ENCODE results near the gene SLC4A7.
"Not testable (repeated sequence)": the region's sequence is repeated elsewhere in the genome, so short reads cannot be mapped to it uniquely, and the experiment has no call there.

Gene SLC4A7

DNA sequence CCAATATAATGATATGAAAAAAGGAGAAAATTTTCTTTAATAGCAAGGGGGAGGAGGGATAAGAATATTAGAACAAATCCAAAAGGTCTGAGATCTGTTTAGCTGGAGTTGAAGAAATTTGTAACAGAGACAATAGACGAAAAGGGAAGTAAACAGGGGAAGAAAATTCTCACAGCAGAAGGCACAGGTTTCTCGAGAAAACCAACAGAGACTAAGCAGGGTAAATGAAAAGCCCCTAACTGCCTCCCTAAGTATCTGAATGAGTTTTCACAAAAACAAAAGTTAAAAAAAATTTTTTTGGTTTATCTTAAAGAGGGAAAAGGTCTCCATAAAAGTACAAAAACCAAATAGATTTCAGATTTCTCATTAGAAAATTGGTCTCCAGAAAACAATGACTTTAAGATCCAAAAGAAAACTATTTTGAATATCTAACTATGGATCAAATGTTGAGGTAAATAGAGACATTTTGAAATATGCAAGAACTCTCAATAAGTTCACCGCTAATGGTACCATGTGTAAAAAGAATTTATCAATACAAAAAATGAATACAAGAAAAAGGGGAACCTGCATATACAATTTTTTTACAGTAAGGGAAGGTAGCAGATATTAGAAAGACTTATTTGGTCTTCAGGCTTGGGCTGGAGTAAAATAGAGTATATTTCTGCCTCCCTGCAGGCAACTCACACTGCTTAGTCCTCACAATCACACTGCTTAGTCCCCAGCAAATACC is 91.1 kb downstream of the SLC4A7 start:
- no peak for TF ChIP-seq Cebpa-rat (IDR thresholded peaks at IDR 0.05)
- Histone ChIP-seq H3K4me3 (no peak overlapping the region), H3K9me3 (replicated peaks in 1 of 11) (no peaks in the 10 kb centered on the region), H3K4me2 (no peak overlapping the region), H3K4me1 (peaks cover 0 to 19% (median 0%) of the 10 kb centered on the region in 10 experiments; a peak in 2 of 20 replicates), H3K27ac (no peak overlapping the region), H3K27me3 (no peaks in the 10 kb centered on the region), H4K20me1 (peaks cover 0 to 55% (median 0%) of the 10 kb centered on the region in 11 experiments; a peak in 7 of 22 replicates), H3K9ac (no peak overlapping the region; a peak in 1 of 22 replicates), H3K36me3 (peaks cover 77 to 100% (median 95%) of the 10 kb centered on the region in 11 experiments)

GRCh38 chr3:27392414-27392813 is 91.8 kb downstream of the SLC4A7 start:
- not testable (repeated sequence) for H3K4me3 ChIP-seq; H3K27me3 ChIP-seq; H3K4me2 ChIP-seq; H3K27ac ChIP-seq; H3K9ac ChIP-seq; H3K9me3 ChIP-seq (replicated peaks in 1 of 11)
- H3K4me1 ChIP-seq, result peaks cover 0 to 19% (median 0%) of the 10 kb centered on the region in 10 experiments; a peak in 2 of 20 replicates
- H4K20me1 ChIP-seq, result peaks cover 0 to 60% (median 0%) of the 10 kb centered on the region in 11 experiments; a peak in 7 of 22 replicates
- peaks cover 77 to 100% (median 93%) of the 10 kb centered on the region in 11 experiments for H3K36me3 ChIP-seq

- Histone ChIP-seq H4K20me1 (peaks cover 0 to 65% (median 0%) of the 10 kb centered on the region in 11 experiments; a peak in 7 of 22 replicates), H3K4me1 (peaks cover 0 to 19% (median 0%) of the 10 kb centered on the region in 10 experiments; a peak in 2 of 20 replicates), H3K4me3 (no peak overlapping the region), H3K9me3 (replicated peaks in 1 of 11) (no peaks in the 10 kb centered on the region), H3K4me2 (no peak overlapping the region), H3K27me3 (no peaks in the 10 kb centered on the region), H3K36me3 (peaks cover 77 to 100% (median 91%) of the 10 kb centered on the region in 11 experiments), H3K27ac (no peak overlapping the region), H3K9ac (no peak overlapping the region)
- TF ChIP-seq Cebpa-rat (IDR thresholded peaks at IDR 0.05), result no peak
Measured at GRCh38 chr3:27391796-27392195, 92.4 kb downstream of the SLC4A7 start.

GRCh38 chr3:27387625-27388024 is 96.6 kb downstream of the SLC4A7 start:
- Histone ChIP-seq H3K4me2 (no peak overlapping the region), H3K36me3 (peaks cover 78 to 100% (median 93%) of the 10 kb centered on the region in 11 experiments)
- TF ChIP-seq Cebpa-rat (IDR thresholded peaks at IDR 0.05), result no peak

DNA sequence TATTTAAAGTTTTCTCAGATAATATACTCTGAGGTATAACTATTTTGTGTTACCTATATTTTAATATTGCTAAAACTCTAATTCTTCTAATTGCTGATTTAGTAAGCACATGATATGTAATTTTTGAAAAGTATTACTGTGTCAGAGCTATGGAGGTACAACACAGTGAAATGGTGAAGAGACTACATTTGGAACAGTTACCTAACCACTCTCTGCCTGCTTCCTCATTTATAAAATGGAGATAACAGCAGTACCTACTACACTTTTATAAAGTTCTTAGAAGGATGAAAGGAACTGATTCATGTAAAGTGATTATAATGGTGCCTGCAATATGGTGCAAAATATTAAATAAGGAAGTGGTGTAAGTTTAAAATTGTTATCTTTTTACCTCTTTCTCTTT is 98.7 kb downstream of the SLC4A7 start:
- no peaks in the 10 kb centered on the region for H3K27me3 ChIP-seq
- H3K36me3 ChIP-seq, result peaks cover 75 to 100% (median 91%) of the 10 kb centered on the region in 11 experiments
- no peak overlapping the region for H3K9ac ChIP-seq
- no peaks in the 10 kb centered on the region for H3K4me1 ChIP-seq
- no peaks in the 10 kb centered on the region for H3K9me3 ChIP-seq (replicated peaks in 1 of 11)
- H3K27ac ChIP-seq, result no peak overlapping the region
- H4K20me1 ChIP-seq, result peaks cover 0 to 34% (median 0%) of the 10 kb centered on the region in 11 experiments; a peak in 5 of 22 replicates
- no peak for TF ChIP-seq Cebpa-rat (IDR thresholded peaks at IDR 0.05)
- H3K4me2 ChIP-seq, result no peak overlapping the region
- no peak overlapping the region for H3K4me3 ChIP-seq

More at GRCh38 chr3:27387625-27388024, 96.6 kb downstream of the SLC4A7 start:
- H3K9me3 ChIP-seq (replicated peaks in 1 of 11), result no peaks in the 10 kb centered on the region
- H3K27ac ChIP-seq, result no peak overlapping the region
- H3K4me3 ChIP-seq, result no peak overlapping the region
- H4K20me1 ChIP-seq, result peaks cover 0 to 52% (median 0%) of the 10 kb centered on the region in 11 experiments; a peak in 7 of 22 replicates
- H3K27me3 ChIP-seq, result no peaks in the 10 kb centered on the region
- H3K4me1 ChIP-seq, result peaks cover 0 to 5% (median 0%) of the 10 kb centered on the region in 10 experiments; a peak in 1 of 20 replicates
- H3K9ac ChIP-seq, result no peak overlapping the region

GRCh38 chr3:27384191-27384590 is 100.0 kb downstream of the SLC4A7 start:
- Histone ChIP-seq H3K4me3 (no peak overlapping the region), H3K27ac (no peak overlapping the region), H4K20me1 (peaks cover 0 to 39% (median 0%) of the 10 kb centered on the region in 11 experiments; a peak in 5 of 22 replicates), H3K9me3 (replicated peaks in 1 of 11) (no peaks in the 10 kb centered on the region), H3K36me3 (peaks cover 75 to 100% (median 93%) of the 10 kb centered on the region in 11 experiments), H3K4me2 (no peak overlapping the region), H3K9ac (no peak overlapping the region), H3K27me3 (no peaks in the 10 kb centered on the region), H3K4me1 (no peaks in the 10 kb centered on the region)
- no peak for TF ChIP-seq Cebpa-rat (IDR thresholded peaks at IDR 0.05)

GRCh38 chr3:27380433-27381357 is 103.5 kb downstream of the SLC4A7 start:
- no peaks in the 10 kb centered on the region for H3K9me3 ChIP-seq (replicated peaks in 1 of 11)
- no peak overlapping the region for H3K9ac ChIP-seq
- peaks cover 0 to 34% (median 0%) of the 10 kb centered on the region in 11 experiments; a peak in 5 of 22 replicates for H4K20me1 ChIP-seq
- no peak overlapping the region for H3K27ac ChIP-seq
- no peak overlapping the region for H3K4me3 ChIP-seq
- H3K36me3 ChIP-seq, result peaks cover 74 to 100% (median 92%) of the 10 kb centered on the region in 11 experiments
- H3K4me2 ChIP-seq, result no peak overlapping the region
- H3K27me3 ChIP-seq, result no peaks in the 10 kb centered on the region
- TF ChIP-seq Cebpa-rat (IDR thresholded peaks at IDR 0.05), result no peak
- H3K4me1 ChIP-seq, result no peaks in the 10 kb centered on the region

GRCh38 chr3:27378331-27378730 is 105.9 kb downstream of the SLC4A7 start:
- Histone ChIP-seq H3K27me3 (no peaks in the 10 kb centered on the region), H3K4me3 (no peak overlapping the region), H3K9me3 (replicated peaks in 1 of 11) (no peaks in the 10 kb centered on the region), H3K27ac (no peak overlapping the region), H3K36me3 (peaks cover 65 to 96% (median 86%) of the 10 kb centered on the region in 11 experiments), H3K9ac (no peak overlapping the region), H3K4me1 (no peaks in the 10 kb centered on the region), H4K20me1 (peaks cover 0 to 43% (median 0%) of the 10 kb centered on the region in 11 experiments; a peak in 5 of 22 replicates), H3K4me2 (no peak overlapping the region)
- TF ChIP-seq Cebpa-rat (IDR thresholded peaks at IDR 0.05), result no peak
